GM23338 (cell line): Measurements from ENCODE around the gene SLC9A9. TPM values are rescaled to one million over a fixed set of nuclear protein-coding genes. Genes with fewer than 3 reads are reported as not detected.

Source experiments
- ATAC-seq: fragments of 200-7000 bp; cut with Tn5 transposase; 3 replicates; pipeline ENCODE4 v1.9.1; 2020
- DNase-seq: peaks from one replicate; pipeline ENCODE4 v3.0.0-alpha.2; 2015; ENCODE audit warnings: low spot score
- H2AFZ ChIP-seq: fragments of 200-600 bp; sonication (generic); 2 replicates; pipeline ENCODE4 v1.8.0; 2016; ENCODE audit warnings: antibody characterized with exemption, mild to moderate bottlenecking, moderate library complexity
- H3F3A ChIP-seq: fragments of 200-600 bp; sonication (generic); replicated peaks from 2 replicates; pipeline ENCODE4 v1.8.0; 2017; ENCODE audit warnings: antibody characterized with exemption, mixed run types, low read depth
- H3K27ac ChIP-seq: fragments of 200-600 bp; sonication (generic); 2 replicates; pipeline ENCODE4 v1.6.1; 2016; ENCODE audit warnings: low read depth
- H3K27me3 ChIP-seq: fragments of 200-600 bp; sonication (generic); 2 replicates; pipeline ENCODE4 v1.8.0; 2016; ENCODE audit warnings: mild to moderate bottlenecking, mixed run types, moderate library complexity; ENCODE audit not compliant: insufficient read depth
- H3K36me3 ChIP-seq: fragments of 200-600 bp; sonication (generic); 2 replicates; pipeline ENCODE4 v1.8.0; 2016; ENCODE audit warnings: mild to moderate bottlenecking; ENCODE audit not compliant: insufficient read depth
- H3K4me1 ChIP-seq: fragments of 200-600 bp; sonication (generic); 2 replicates; pipeline ENCODE4 v1.8.0; 2016; ENCODE audit warnings: mild to moderate bottlenecking, moderate library complexity; ENCODE audit not compliant: insufficient read depth
- H3K4me2 ChIP-seq: fragments of 200-600 bp; sonication (generic); 2 replicates; pipeline ENCODE4 v1.7.1; 2017; ENCODE audit warnings: mixed run types
- H3K4me3 ChIP-seq: fragments of 200-600 bp; sonication (generic); 2 replicates; pipeline ENCODE4 v1.6.1; 2016; ENCODE audit warnings: mixed run types
- H3K79me2 ChIP-seq: fragments of 200-600 bp; sonication (generic); replicated peaks from 2 replicates; pipeline ENCODE4 v1.8.0; 2017; ENCODE audit warnings: mild to moderate bottlenecking; ENCODE audit not compliant: insufficient read depth
- H3K9me2 ChIP-seq: fragments of 200-600 bp; sonication (generic); 2 replicates; pipeline ENCODE4 v1.8.0; 2017; ENCODE audit not compliant: insufficient read depth
- H4K20me1 ChIP-seq: fragments of 200-600 bp; sonication (generic); replicated peaks from 2 replicates; pipeline ENCODE4 v1.8.0; 2017; ENCODE audit warnings: mild to moderate bottlenecking; ENCODE audit not compliant: insufficient read depth
- H3K27ac Mint-ChIP-seq: 2 replicates; pipeline ENCODE4 v1.8.0; 2020; ENCODE audit warnings: inconsistent platforms, mild to moderate bottlenecking, moderate library complexity, mixed read lengths
- H3K27me3 Mint-ChIP-seq: 3 replicates; pipeline ENCODE4 v1.8.0; 2022; ENCODE audit warnings: low read depth, mild to moderate bottlenecking, moderate library complexity, mixed read lengths, inconsistent platforms; ENCODE audit not compliant: insufficient read depth, poor library complexity
- H3K36me3 Mint-ChIP-seq: 3 replicates; pipeline ENCODE4 v1.8.0; 2021; ENCODE audit warnings: low read depth, mild to moderate bottlenecking, inconsistent platforms, moderate library complexity, mixed read lengths
- H3K4me1 Mint-ChIP-seq: 3 replicates; pipeline ENCODE4 v1.8.0; 2020; ENCODE audit warnings: mild to moderate bottlenecking, inconsistent platforms, mixed read lengths
- H3K4me3 Mint-ChIP-seq: 3 replicates; pipeline ENCODE4 v1.8.0; 2021; ENCODE audit warnings: moderate library complexity, mild to moderate bottlenecking, inconsistent platforms, mixed read lengths
- H3K9me3 Mint-ChIP-seq: 3 replicates; pipeline ENCODE4 v1.8.0; 2020; ENCODE audit warnings: moderate library complexity, mild to moderate bottlenecking, inconsistent platforms, mixed read lengths
- CREB1 ChIP-seq: fragments of 250-450 bp; sonication (Bioruptor Pico); IDR thresholded peaks from 2 replicates; pipeline ENCODE4 v1.5.0; 2020; ENCODE audit warnings: low read depth, mild to moderate bottlenecking, moderate library complexity
- EZH2 ChIP-seq: fragments of 200-600 bp; sonication (generic); IDR thresholded peaks from one replicate; pipeline ENCODE4 v1.8.0; 2017; ENCODE audit warnings: antibody characterized with exemption, mild to moderate bottlenecking, low read depth; ENCODE audit not compliant: unreplicated experiment
- EZH2phosphoT487 ChIP-seq: fragments of 200-600 bp; sonication (generic); IDR thresholded peaks from one replicate; pipeline ENCODE4 v1.8.1; 2018; ENCODE audit warnings: antibody characterized with exemption; ENCODE audit not compliant: unreplicated experiment
- JUNB ChIP-seq: IDR thresholded peaks from one replicate; pipeline ENCODE4 v1.6.1; 2016; ENCODE audit warnings: antibody characterized with exemption; ENCODE audit not compliant: unreplicated experiment
- NANOG ChIP-seq: IDR thresholded peaks from 2 replicates; pipeline ENCODE4 v1.6.1; 2016; ENCODE audit warnings: antibody characterized with exemption, borderline replicate concordance
- POLR2AphosphoS5 ChIP-seq: IDR thresholded peaks from 2 replicates; pipeline ENCODE4 v1.6.1; 2016; ENCODE audit warnings: antibody characterized with exemption, low read depth
- STAT1 ChIP-seq: IDR thresholded peaks from one replicate; pipeline ENCODE4 v1.6.1; 2016; ENCODE audit warnings: antibody characterized with exemption; ENCODE audit not compliant: unreplicated experiment
- ZNF114 ChIP-seq: fragments of 250-450 bp; sonication (Bioruptor Pico); IDR thresholded peaks from 2 replicates; pipeline ENCODE4 v1.5.0; 2020; ENCODE audit warnings: mild to moderate bottlenecking, moderate library complexity
- ZNF331 ChIP-seq: fragments of 250-450 bp; sonication (Bioruptor Pico); IDR thresholded peaks from 2 replicates; pipeline ENCODE4 v1.5.0; 2020; ENCODE audit warnings: low read depth, mild to moderate bottlenecking, moderate library complexity
- polyA plus RNA-seq: library from polyadenylated mRNA; unstranded; fragments of >200 nt; fragmentation: Nextera tagmentation; extraction: Ambion mirVana; gene quantifications from 2 replicates; pipeline ENCODE4 v1.2.1, GENCODE V29; 2016
- total RNA-seq: library from RNA; depleted of rRNA; stranded (reverse); fragments of >200 nt; shearing (Covaris generic); gene quantifications from 2 replicates; pipeline ENCODE4 v1.2.3, GENCODE V29; 2014
- TF ChIP-seq, protein P1 (sequence below): fragments of 250-450 bp; sonication (Bioruptor Pico); IDR thresholded peaks from 2 replicates; pipeline ENCODE4 v1.5.0; 2020; ENCODE audit warnings: mild to moderate bottlenecking, moderate library complexity
- TF ChIP-seq, protein P2 (sequence below), 2 experiments: fragments of 200-600 bp in 1 of 2; sonication (generic) in 1 of 2; conservative IDR thresholded peaks; 2 replicates each; pipeline versions ENCODE4 v1.5.1 to v1.6.1; 2016 to 2017; ENCODE audit warnings: antibody characterized with exemption in 2 of 2, low read depth in 2 of 2, mild to moderate bottlenecking in 2 of 2, moderate library complexity in 1 of 2
- TF ChIP-seq, protein P3 (sequence below): IDR thresholded peaks from one replicate; pipeline ENCODE4 v1.6.1; 2018; ENCODE audit warnings: antibody characterized with exemption; ENCODE audit not compliant: unreplicated experiment
- TF ChIP-seq, protein P4 (sequence below): IDR thresholded peaks from 2 replicates; pipeline ENCODE4 v1.6.1; 2016; ENCODE audit warnings: antibody characterized with exemption

Gene SLC9A9
- total and polyA plus RNA-seq, 2 experiments from 2014 or later: 1.3 to 1.6 TPM

DNA sequence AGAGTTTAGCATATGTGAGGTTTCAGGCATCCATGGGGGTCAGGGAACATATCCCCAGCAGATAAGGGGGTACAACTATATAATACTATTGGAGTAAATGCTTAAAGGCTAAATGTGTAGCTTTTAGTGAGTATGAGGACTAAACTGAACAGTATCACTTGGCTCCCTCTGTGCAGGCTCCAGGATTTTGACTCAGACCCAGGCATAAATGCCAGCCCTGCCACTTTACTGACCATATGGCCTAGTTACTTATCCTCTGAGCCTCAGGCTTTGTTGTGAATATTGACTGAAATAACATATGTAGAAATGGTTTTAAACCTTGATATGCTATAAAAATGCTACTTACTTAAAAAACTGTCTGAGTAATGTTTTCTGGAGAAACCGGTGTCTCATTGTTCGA is 577.1 kb downstream of the SLC9A9 start:
- H3K4me1 Mint-ChIP-seq: no peaks in the 10 kb centered on the region
- no peak for DNase-seq
- Histone ChIP-seq H3K4me1 (no peaks in the 10 kb centered on the region), H3F3A (no peaks in the 10 kb centered on the region), H3K9me2 (no peaks in the 10 kb centered on the region; the same call in 1 of the 2 replicates), H3K4me2 (no peak overlapping the region), H2AFZ (no peak overlapping the region), H3K27me3 (no peaks in the 10 kb centered on the region), H3K36me3 (no peaks in the 10 kb centered on the region), H3K79me2 (no peaks in the 10 kb centered on the region), H4K20me1 (no peaks in the 10 kb centered on the region), H3K27ac (no peak overlapping the region), H3K4me3 (no peak overlapping the region)
- no peaks in the 10 kb centered on the region for H3K27me3 Mint-ChIP-seq
- TF ChIP-seq ZNF114 (CRISPR knock-in tag) (no peak), EZH2 (no peak), ZNF331 (CRISPR knock-in tag) (no peak), STAT1 (no peak), CREB1 (CRISPR knock-in tag) (no peak), JUNB (no peak), NANOG (no peak), EZH2phosphoT487 (no peak), POLR2AphosphoS5 (no peak)
- TF ChIP-seq, protein P1, sequence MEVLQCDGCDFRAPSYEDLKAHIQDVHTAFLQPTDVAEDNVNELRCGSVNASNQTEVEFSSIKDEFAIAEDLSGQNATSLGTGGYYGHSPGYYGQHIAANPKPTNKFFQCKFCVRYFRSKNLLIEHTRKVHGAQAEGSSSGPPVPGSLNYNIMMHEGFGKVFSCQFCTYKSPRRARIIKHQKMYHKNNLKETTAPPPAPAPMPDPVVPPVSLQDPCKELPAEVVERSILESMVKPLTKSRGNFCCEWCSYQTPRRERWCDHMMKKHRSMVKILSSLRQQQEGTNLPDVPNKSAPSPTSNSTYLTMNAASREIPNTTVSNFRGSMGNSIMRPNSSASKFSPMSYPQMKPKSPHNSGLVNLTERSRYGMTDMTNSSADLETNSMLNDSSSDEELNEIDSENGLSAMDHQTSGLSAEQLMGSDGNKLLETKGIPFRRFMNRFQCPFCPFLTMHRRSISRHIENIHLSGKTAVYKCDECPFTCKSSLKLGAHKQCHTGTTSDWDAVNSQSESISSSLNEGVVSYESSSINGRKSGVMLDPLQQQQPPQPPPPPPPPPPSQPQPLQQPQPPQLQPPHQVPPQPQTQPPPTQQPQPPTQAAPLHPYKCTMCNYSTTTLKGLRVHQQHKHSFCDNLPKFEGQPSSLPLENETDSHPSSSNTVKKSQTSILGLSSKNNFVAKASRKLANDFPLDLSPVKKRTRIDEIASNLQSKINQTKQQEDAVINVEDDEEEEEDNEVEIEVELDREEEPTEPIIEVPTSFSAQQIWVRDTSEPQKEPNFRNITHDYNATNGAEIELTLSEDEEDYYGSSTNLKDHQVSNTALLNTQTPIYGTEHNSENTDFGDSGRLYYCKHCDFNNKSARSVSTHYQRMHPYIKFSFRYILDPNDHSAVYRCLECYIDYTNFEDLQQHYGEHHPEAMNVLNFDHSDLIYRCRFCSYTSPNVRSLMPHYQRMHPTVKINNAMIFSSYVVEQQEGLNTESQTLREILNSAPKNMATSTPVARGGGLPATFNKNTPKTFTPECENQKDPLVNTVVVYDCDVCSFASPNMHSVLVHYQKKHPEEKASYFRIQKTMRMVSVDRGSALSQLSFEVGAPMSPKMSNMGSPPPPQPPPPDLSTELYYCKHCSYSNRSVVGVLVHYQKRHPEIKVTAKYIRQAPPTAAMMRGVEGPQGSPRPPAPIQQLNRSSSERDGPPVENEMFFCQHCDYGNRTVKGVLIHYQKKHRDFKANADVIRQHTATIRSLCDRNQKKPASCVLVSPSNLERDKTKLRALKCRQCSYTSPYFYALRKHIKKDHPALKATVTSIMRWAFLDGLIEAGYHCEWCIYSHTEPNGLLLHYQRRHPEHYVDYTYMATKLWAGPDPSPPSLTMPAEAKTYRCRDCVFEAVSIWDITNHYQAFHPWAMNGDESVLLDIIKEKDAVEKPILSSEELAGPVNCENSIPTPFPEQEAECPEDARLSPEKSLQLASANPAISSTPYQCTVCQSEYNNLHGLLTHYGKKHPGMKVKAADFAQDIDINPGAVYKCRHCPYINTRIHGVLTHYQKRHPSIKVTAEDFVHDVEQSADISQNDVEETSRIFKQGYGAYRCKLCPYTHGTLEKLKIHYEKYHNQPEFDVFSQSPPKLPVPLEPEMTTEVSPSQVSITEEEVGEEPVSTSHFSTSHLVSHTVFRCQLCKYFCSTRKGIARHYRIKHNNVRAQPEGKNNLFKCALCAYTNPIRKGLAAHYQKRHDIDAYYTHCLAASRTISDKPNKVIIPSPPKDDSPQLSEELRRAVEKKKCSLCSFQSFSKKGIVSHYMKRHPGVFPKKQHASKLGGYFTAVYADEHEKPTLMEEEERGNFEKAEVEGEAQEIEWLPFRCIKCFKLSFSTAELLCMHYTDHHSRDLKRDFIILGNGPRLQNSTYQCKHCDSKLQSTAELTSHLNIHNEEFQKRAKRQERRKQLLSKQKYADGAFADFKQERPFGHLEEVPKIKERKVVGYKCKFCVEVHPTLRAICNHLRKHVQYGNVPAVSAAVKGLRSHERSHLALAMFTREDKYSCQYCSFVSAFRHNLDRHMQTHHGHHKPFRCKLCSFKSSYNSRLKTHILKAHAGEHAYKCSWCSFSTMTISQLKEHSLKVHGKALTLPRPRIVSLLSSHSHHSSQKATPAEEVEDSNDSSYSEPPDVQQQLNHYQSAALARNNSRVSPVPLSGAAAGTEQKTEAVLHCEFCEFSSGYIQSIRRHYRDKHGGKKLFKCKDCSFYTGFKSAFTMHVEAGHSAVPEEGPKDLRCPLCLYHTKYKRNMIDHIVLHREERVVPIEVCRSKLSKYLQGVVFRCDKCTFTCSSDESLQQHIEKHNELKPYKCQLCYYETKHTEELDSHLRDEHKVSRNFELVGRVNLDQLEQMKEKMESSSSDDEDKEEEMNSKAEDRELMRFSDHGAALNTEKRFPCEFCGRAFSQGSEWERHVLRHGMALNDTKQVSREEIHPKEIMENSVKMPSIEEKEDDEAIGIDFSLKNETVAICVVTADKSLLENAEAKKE (CRISPR knock-in tag): no peak
- TF ChIP-seq, protein P2, sequence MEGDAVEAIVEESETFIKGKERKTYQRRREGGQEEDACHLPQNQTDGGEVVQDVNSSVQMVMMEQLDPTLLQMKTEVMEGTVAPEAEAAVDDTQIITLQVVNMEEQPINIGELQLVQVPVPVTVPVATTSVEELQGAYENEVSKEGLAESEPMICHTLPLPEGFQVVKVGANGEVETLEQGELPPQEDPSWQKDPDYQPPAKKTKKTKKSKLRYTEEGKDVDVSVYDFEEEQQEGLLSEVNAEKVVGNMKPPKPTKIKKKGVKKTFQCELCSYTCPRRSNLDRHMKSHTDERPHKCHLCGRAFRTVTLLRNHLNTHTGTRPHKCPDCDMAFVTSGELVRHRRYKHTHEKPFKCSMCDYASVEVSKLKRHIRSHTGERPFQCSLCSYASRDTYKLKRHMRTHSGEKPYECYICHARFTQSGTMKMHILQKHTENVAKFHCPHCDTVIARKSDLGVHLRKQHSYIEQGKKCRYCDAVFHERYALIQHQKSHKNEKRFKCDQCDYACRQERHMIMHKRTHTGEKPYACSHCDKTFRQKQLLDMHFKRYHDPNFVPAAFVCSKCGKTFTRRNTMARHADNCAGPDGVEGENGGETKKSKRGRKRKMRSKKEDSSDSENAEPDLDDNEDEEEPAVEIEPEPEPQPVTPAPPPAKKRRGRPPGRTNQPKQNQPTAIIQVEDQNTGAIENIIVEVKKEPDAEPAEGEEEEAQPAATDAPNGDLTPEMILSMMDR (conservative IDR thresholded peaks at IDR 0.05; ENCODE audit: low read depth in 2 of 2): no peak
- TF ChIP-seq, protein P3, sequence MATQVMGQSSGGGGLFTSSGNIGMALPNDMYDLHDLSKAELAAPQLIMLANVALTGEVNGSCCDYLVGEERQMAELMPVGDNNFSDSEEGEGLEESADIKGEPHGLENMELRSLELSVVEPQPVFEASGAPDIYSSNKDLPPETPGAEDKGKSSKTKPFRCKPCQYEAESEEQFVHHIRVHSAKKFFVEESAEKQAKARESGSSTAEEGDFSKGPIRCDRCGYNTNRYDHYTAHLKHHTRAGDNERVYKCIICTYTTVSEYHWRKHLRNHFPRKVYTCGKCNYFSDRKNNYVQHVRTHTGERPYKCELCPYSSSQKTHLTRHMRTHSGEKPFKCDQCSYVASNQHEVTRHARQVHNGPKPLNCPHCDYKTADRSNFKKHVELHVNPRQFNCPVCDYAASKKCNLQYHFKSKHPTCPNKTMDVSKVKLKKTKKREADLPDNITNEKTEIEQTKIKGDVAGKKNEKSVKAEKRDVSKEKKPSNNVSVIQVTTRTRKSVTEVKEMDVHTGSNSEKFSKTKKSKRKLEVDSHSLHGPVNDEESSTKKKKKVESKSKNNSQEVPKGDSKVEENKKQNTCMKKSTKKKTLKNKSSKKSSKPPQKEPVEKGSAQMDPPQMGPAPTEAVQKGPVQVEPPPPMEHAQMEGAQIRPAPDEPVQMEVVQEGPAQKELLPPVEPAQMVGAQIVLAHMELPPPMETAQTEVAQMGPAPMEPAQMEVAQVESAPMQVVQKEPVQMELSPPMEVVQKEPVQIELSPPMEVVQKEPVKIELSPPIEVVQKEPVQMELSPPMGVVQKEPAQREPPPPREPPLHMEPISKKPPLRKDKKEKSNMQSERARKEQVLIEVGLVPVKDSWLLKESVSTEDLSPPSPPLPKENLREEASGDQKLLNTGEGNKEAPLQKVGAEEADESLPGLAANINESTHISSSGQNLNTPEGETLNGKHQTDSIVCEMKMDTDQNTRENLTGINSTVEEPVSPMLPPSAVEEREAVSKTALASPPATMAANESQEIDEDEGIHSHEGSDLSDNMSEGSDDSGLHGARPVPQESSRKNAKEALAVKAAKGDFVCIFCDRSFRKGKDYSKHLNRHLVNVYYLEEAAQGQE: no peak
- TF ChIP-seq, protein P4, sequence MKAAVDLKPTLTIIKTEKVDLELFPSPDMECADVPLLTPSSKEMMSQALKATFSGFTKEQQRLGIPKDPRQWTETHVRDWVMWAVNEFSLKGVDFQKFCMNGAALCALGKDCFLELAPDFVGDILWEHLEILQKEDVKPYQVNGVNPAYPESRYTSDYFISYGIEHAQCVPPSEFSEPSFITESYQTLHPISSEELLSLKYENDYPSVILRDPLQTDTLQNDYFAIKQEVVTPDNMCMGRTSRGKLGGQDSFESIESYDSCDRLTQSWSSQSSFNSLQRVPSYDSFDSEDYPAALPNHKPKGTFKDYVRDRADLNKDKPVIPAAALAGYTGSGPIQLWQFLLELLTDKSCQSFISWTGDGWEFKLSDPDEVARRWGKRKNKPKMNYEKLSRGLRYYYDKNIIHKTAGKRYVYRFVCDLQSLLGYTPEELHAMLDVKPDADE: no peak
- no peaks in the 10 kb centered on the region for H3K9me3 Mint-ChIP-seq
- H3K27ac Mint-ChIP-seq: no peak overlapping the region
- no peak for ATAC-seq
- H3K36me3 Mint-ChIP-seq: no peaks in the 10 kb centered on the region
- H3K4me3 Mint-ChIP-seq: no peak overlapping the region
